HL-60 (cell line): ENCODE data around the gene RYR2.

Experiments used
- DNase-seq, 2 experiments: peaks; one replicate each; pipeline ENCODE4 v3.0.0-alpha.2; 2010 to 2020; ENCODE audit warnings: low read depth in 1 of 2, low spot score in 1 of 2
- H3K27ac ChIP-seq: fragments of 250-450 bp; sonication (Bioruptor Pico); replicated peaks from 2 replicates; pipeline ENCODE4 v1.5.1; 2020; ENCODE audit warnings: mild to moderate bottlenecking, moderate library complexity
- H3K27me3 ChIP-seq: fragments of 250-450 bp; sonication (Bioruptor Pico); 2 replicates; pipeline ENCODE4 v1.5.1; 2021; ENCODE audit warnings: mild to moderate bottlenecking, moderate library complexity; ENCODE audit not compliant: insufficient read depth, poor library complexity, severe bottlenecking
- H3K4me3 ChIP-seq: replicated peaks from 2 replicates; pipeline ENCODE4 v1.5.1; 2011; ENCODE audit warnings: mild to moderate bottlenecking, control low read depth, low read length; ENCODE audit not compliant: insufficient read depth
- CTCF ChIP-seq: IDR thresholded peaks from one replicate; pipeline ENCODE4 v1.5.1; 2011; ENCODE audit warnings: low read length, control low read depth, inconsistent platforms; ENCODE audit not compliant: insufficient read depth
- GABPA ChIP-seq: IDR thresholded peaks from 2 replicates; pipeline ENCODE4 v1.6.1; 2012; ENCODE audit warnings: low read depth
- POLR2AphosphoS5 ChIP-seq: IDR thresholded peaks from 2 replicates; pipeline ENCODE4 v1.6.1; 2012; ENCODE audit warnings: low read depth
- SPI1 ChIP-seq: IDR thresholded peaks from 2 replicates; pipeline ENCODE4 v1.6.1; 2012; ENCODE audit warnings: low read depth, mild to moderate bottlenecking, borderline replicate concordance
- TF ChIP-seq, protein P1 (sequence below): IDR thresholded peaks from 2 replicates; pipeline ENCODE4 v1.6.1; 2012; ENCODE audit warnings: low read depth; ENCODE audit not compliant: insufficient replicate concordance

Gene RYR2

DNA sequence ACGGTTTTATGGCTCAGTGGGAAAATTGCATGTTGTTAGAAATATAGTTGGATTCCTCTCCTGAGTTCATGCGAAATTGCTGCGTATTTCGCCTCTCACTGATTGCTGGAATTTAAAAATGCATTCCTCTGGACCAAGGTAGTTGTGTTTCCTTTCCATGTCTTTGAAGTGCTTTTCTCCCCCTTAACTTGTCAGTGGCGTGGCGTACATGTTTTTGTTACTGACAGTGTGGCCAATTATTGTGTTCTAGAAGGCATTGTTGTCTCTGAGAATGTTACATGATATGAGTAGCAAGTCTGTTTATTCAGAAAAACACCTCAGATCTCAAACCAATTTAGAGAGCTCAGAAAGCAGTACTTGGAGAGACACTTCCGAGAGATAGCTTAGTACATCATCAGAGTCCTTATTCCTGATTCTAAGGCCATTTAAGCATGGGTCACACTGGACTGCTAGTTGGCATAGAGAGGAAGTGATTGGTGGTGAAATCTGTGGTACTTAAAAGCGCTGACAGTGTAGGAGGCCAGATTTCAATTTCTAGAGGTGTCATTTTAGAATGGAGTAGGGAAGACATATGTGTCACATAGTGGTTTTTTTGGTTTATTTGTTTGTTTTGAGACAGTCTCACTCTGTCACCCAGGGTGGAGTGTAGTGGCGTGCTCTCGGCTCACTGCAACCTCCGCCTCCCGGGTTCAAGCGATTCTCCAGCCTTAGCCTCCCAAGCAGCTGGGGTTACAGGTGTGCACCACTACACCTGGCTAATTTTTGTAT lies 184.4 kb downstream of the RYR2 start:
- H3K27me3 ChIP-seq, result no peaks in the 10 kb centered on the region
- DNase-seq, result no peak
- H3K27ac ChIP-seq, result no peak overlapping the region

GRCh38 chr1:237227476-237227875 lies 185.5 kb downstream of the RYR2 start:
- DNase-seq, result no peak
- TF ChIP-seq GABPA (no peak), SPI1 (no peak), CTCF (no peak), POLR2AphosphoS5 (no peak)
- TF ChIP-seq, protein P1, sequence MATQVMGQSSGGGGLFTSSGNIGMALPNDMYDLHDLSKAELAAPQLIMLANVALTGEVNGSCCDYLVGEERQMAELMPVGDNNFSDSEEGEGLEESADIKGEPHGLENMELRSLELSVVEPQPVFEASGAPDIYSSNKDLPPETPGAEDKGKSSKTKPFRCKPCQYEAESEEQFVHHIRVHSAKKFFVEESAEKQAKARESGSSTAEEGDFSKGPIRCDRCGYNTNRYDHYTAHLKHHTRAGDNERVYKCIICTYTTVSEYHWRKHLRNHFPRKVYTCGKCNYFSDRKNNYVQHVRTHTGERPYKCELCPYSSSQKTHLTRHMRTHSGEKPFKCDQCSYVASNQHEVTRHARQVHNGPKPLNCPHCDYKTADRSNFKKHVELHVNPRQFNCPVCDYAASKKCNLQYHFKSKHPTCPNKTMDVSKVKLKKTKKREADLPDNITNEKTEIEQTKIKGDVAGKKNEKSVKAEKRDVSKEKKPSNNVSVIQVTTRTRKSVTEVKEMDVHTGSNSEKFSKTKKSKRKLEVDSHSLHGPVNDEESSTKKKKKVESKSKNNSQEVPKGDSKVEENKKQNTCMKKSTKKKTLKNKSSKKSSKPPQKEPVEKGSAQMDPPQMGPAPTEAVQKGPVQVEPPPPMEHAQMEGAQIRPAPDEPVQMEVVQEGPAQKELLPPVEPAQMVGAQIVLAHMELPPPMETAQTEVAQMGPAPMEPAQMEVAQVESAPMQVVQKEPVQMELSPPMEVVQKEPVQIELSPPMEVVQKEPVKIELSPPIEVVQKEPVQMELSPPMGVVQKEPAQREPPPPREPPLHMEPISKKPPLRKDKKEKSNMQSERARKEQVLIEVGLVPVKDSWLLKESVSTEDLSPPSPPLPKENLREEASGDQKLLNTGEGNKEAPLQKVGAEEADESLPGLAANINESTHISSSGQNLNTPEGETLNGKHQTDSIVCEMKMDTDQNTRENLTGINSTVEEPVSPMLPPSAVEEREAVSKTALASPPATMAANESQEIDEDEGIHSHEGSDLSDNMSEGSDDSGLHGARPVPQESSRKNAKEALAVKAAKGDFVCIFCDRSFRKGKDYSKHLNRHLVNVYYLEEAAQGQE, result no peak
- no peak overlapping the region for H3K27ac ChIP-seq

More for the DNA sequence above, 184.4 kb downstream of the RYR2 start:
- H3K4me3 ChIP-seq, result no peak overlapping the region
- TF ChIP-seq SPI1 (no peak), CTCF (no peak)

GRCh38 chr1:237228421-237228820 lies 186.4 kb downstream of the RYR2 start:
- no peaks in the 10 kb centered on the region for H3K27me3 ChIP-seq
- H3K27ac ChIP-seq, result no peak overlapping the region
- TF ChIP-seq, protein P1, result no peak
- TF ChIP-seq GABPA, result no peak
- no peak for DNase-seq
- H3K4me3 ChIP-seq, result no peak overlapping the region

More at GRCh38 chr1:237227476-237227875, 185.5 kb downstream of the RYR2 start:
- H3K4me3 ChIP-seq, result no peak overlapping the region
- no peaks in the 10 kb centered on the region for H3K27me3 ChIP-seq

GRCh38 chr1:237229333-237229732 lies 187.3 kb downstream of the RYR2 start:
- no peak for DNase-seq
- H3K27ac ChIP-seq, result no peak overlapping the region
- no peaks in the 10 kb centered on the region for H3K27me3 ChIP-seq
- H3K4me3 ChIP-seq, result no peak overlapping the region
- no peak for TF ChIP-seq SPI1
- TF ChIP-seq, protein P1, result no peak
- TF ChIP-seq GABPA, result no peak
- no peak for TF ChIP-seq CTCF
- TF ChIP-seq POLR2AphosphoS5, result no peak
